Endothelial cell of umbilical vein (primary cell): ENCODE data around the gene KRTAP10-5. TPM values are rescaled to one million over a fixed set of nuclear protein-coding genes. Genes with fewer than 3 reads are reported as not detected.
"Not testable (repeated sequence)": the region's sequence is repeated elsewhere in the genome, so short reads cannot be mapped to it uniquely, and the experiment has no call there.

Source experiments
- BruUV-seq: library from RNA; stranded (reverse); fragments of 400-500 nt; replicated peaks from 2 replicates; lab custom pipeline; 2021; lab: Mats Ljungman, UMichigan
- CTCF ChIA-PET: fragments of 300-600, 350-600 bp; sonication (Branson Sonifier 250); formaldehyde crosslinking; loops from one replicate; lab custom pipeline; 2021; ENCODE audit warnings: antibody characterized with exemption, inconsistent platforms; lab: Charles Lee
- POLR2A ChIA-PET: fragments of 300-600, 350-600 bp; sonication (Branson Sonifier 250); formaldehyde crosslinking; loops from one replicate; lab custom pipeline; 2021; ENCODE audit warnings: antibody characterized with exemption, inconsistent platforms; lab: Charles Lee
- DNase-seq: peaks from one replicate; pipeline ENCODE4 v3.0.0-alpha.2; 2011; ENCODE audit warnings: low read depth, low spot score
- FAIRE-seq: peaks from 2 replicates; lab custom pipeline; 2011; peaks lifted over from hg19 to GRCh38; lab: Jason Lieb, UNC
- H2AFZ ChIP-seq: 2 replicates; pipeline ENCODE4 v1.6.0; 2012; ENCODE audit warnings: low read depth, low read length, control low read depth, inconsistent platforms
- H3K27ac ChIP-seq: 2 replicates; pipeline ENCODE4 v1.5.1; 2011; ENCODE audit warnings: low read depth, mild to moderate bottlenecking, control low read depth, low read length, moderate library complexity; ENCODE audit not compliant: insufficient read depth
- H3K27me3 ChIP-seq, 2 experiments: 2 replicates each; pipeline versions ENCODE4 v1.6.0 to v1.6.1; 2011; ENCODE audit warnings: low read length in 2 of 2, mixed read lengths in 1 of 2; ENCODE audit not compliant: control insufficient read depth in 2 of 2, insufficient read depth in 2 of 2
- H3K36me3 ChIP-seq, 2 experiments: 2 replicates in 1 of 2; 3 replicates in 1 of 2; pipeline ENCODE4 v1.5.1; 2011; ENCODE audit warnings: low read length in 2 of 2, mild to moderate bottlenecking in 1 of 2, moderate library complexity in 1 of 2; ENCODE audit not compliant: control insufficient read depth in 2 of 2, insufficient read depth in 2 of 2; ENCODE audit errors: extremely low read depth in 1 of 2
- H3K4me1 ChIP-seq: 3 replicates; pipeline ENCODE4 v1.5.1; 2011; ENCODE audit warnings: mild to moderate bottlenecking, low read length; ENCODE audit not compliant: control insufficient read depth, insufficient read depth; ENCODE audit errors: extremely low read depth
- H3K4me2 ChIP-seq: 2 replicates; pipeline ENCODE4 v1.6.1; 2011; ENCODE audit warnings: low read length, control low read depth, mixed read lengths; ENCODE audit not compliant: insufficient read depth
- H3K4me3 ChIP-seq, 3 experiments: fragments of 200-600 bp in 1 of 3; sonication (generic), shearing (Covaris generic) in 1 of 3; replicated peaks in 1 of 3; 2 replicates each; pipeline ENCODE4 v1.5.1; 2011 to 2016; ENCODE audit warnings: control low read depth in 3 of 3, low read length in 3 of 3, mild to moderate bottlenecking in 2 of 3, inconsistent platforms in 1 of 3, low read depth in 1 of 3, moderate library complexity in 1 of 3; ENCODE audit not compliant: insufficient read depth in 1 of 3
- H3K79me2 ChIP-seq: 2 replicates; pipeline ENCODE4 v1.6.0; 2012; ENCODE audit warnings: low read length, inconsistent platforms; ENCODE audit not compliant: control insufficient read depth, insufficient read depth
- H3K9ac ChIP-seq: replicated peaks from 2 replicates; pipeline ENCODE3; 2011; ENCODE audit warnings: low read length, control low read depth; ENCODE audit not compliant: insufficient read depth; ENCODE audit errors: extremely low read depth
- H3K9me1 ChIP-seq: replicated peaks from 3 replicates; pipeline ENCODE4 v1.6.0; 2011; ENCODE audit warnings: mild to moderate bottlenecking, low read length; ENCODE audit not compliant: control insufficient read depth, insufficient read depth; ENCODE audit errors: extremely low read depth
- H3K9me3 ChIP-seq: replicated peaks from 2 replicates; pipeline ENCODE4 v1.5.1; 2012; ENCODE audit warnings: low read length, inconsistent platforms; ENCODE audit not compliant: control insufficient read depth, insufficient read depth
- H4K20me1 ChIP-seq: replicated peaks from 2 replicates; pipeline ENCODE3; 2011; ENCODE audit warnings: mild to moderate bottlenecking, low read length; ENCODE audit not compliant: control insufficient read depth, insufficient read depth; ENCODE audit errors: extremely low read depth
- CTCF ChIP-seq, 2 donors: IDR thresholded peaks; 1 replicate in 1 of 2; 2 replicates in 1 of 2; pipeline ENCODE4 v1.5.1; 2011; ENCODE audit warnings: low read length in 2 of 2, mild to moderate bottlenecking in 2 of 2, moderate library complexity in 2 of 2, control low read depth in 1 of 2, inconsistent platforms in 1 of 2, low read depth in 1 of 2; ENCODE audit not compliant: insufficient read depth in 1 of 2; ENCODE audit errors: extremely low read depth in 1 of 2
- EZH2 ChIP-seq: IDR thresholded peaks from 2 replicates; pipeline ENCODE4 v1.6.1; 2012; ENCODE audit warnings: borderline replicate concordance, low read depth, mild to moderate bottlenecking, moderate library complexity, low read length, inconsistent platforms; ENCODE audit not compliant: severe bottlenecking
- FOS ChIP-seq: IDR thresholded peaks from 2 replicates; pipeline ENCODE4 v1.6.1; 2011; ENCODE audit warnings: mild to moderate bottlenecking, low read length, moderate library complexity, borderline replicate concordance; ENCODE audit not compliant: insufficient read depth
- GATA2 ChIP-seq: IDR thresholded peaks from 2 replicates; pipeline ENCODE4 v1.7.0; 2011; ENCODE audit warnings: low read depth, mild to moderate bottlenecking, moderate library complexity, mixed read lengths, low read length; ENCODE audit not compliant: insufficient read length, insufficient read depth
- JUN ChIP-seq: IDR thresholded peaks from 2 replicates; pipeline ENCODE4 v1.6.1; 2011; ENCODE audit warnings: borderline replicate concordance, low read depth; ENCODE audit not compliant: insufficient read length, insufficient read depth
- MYC ChIP-seq: IDR thresholded peaks from one replicate; pipeline ENCODE4 v1.6.1; 2011; ENCODE audit warnings: mild to moderate bottlenecking, low read depth, low read length
- POLR2AphosphoS5 ChIP-seq: IDR thresholded peaks from 2 replicates; pipeline ENCODE4 v1.6.1; 2012; ENCODE audit warnings: low read depth, mild to moderate bottlenecking, control low read depth, low read length, moderate library complexity; ENCODE audit not compliant: insufficient read depth
- dilution Hi-C: fragments of 300-500 bp; cut with MboI; formaldehyde crosslinking; loops from one replicate; pipeline ENCODE4 v1.15.0; 2019; ENCODE audit warnings: low sequenced_read_pairs; ENCODE audit not compliant: extremely low pct_ligation_motif_present
- intact Hi-C: fragments of 100-400 bp; cut with micrococcal nuclease; formaldehyde crosslinking; loops from one replicate; pipeline ENCODE4 v1.10.0; 2022
- polyA plus RNA-seq, 4 experiments: library from polyadenylated mRNA; depleted of rRNA in 3 of 4; stranded (reverse) in 3 of 4; unstranded in 1 of 4; fragments of >200 nt; gene quantifications; 2 replicates each; pipeline versions ENCODE4 v1.2.1 to v1.2.3, GENCODE V29; 2011 to 2012; ENCODE audit warnings: missing spikeins in 1 of 4
- total RNA-seq: library from RNA; stranded (reverse); gene quantifications from 2 replicates; pipeline ENCODE4 v1.2.3, GENCODE V29; 2021

KRTAP10-5 gene
- total and polyA plus RNA-seq, 2 donors (not counting 3 experiments of a cell fraction or from before 2014, with no cell fraction given): not detected

- intact Hi-C loops (no loop called here), dilution Hi-C loops (no loop called here)
- no peaks in the 10 kb centered on the region for H3K36me3 ChIP-seq
- H3K9ac ChIP-seq: no peak overlapping the region
- no peaks in the 10 kb centered on the region for H3K9me3 ChIP-seq
- no peaks in the 10 kb centered on the region for H4K20me1 ChIP-seq
- H3K9me1 ChIP-seq: no peaks in the 10 kb centered on the region
- FAIRE-seq: no peak
- ChIA-PET CTCF (interaction anchor here (1.3 kb wide), 1 partner anchor 219 kb away, joined by 4 read pairs; no protein-coding TSS in a partner anchor), POLR2A (no interaction called here)
- H3K4me1 ChIP-seq: no peaks in the 10 kb centered on the region
- no TSS peak for BruUV-seq
- no peak overlapping the region for H3K4me3 ChIP-seq
- no peaks in the 10 kb centered on the region for H3K27me3 ChIP-seq
- no peak overlapping the region for H3K4me2 ChIP-seq
- no peak overlapping the region for H2AFZ ChIP-seq
- no peak for TF ChIP-seq POLR2AphosphoS5
- no peak for TF ChIP-seq MYC
- no peak for TF ChIP-seq CTCF (IDR thresholded peaks at IDR 0.05; ENCODE audit: extremely low read depth in 1 of 2, insufficient read depth in 1 of 2, low read depth in 1 of 2, low read length in 2 of 2)
- TF ChIP-seq EZH2: no peak
- TF ChIP-seq FOS: no peak
- TF ChIP-seq JUN: no peak
- no peak for TF ChIP-seq GATA2
- H3K27ac ChIP-seq: no peak overlapping the region
- no peak for DNase-seq
- H3K79me2 ChIP-seq: no peaks in the 10 kb centered on the region
Measured at GRCh38 chr21:44574457-44575306, 5.7 kb downstream of the KRTAP10-5 start.

GRCh38 chr21:44573630-44574456 lies 6.6 kb downstream of the KRTAP10-5 start, which contains the start of gene KRTAP10-4:
Gene KRTAP10-4, plus strand, starts transcription at chr21:44573729. Its CDS starts 30 bp downstream, at chr21:44573759.
- H3K9ac ChIP-seq, DNase-seq, H3K4me2 ChIP-seq, FAIRE-seq, POLR2A ChIA-PET, H3K9me3 ChIP-seq, intact Hi-C loops, H3K27me3 ChIP-seq, H3K4me1 ChIP-seq, H2AFZ ChIP-seq, H3K36me3 ChIP-seq, dilution Hi-C loops, H3K9me1 ChIP-seq, H3K79me2 ChIP-seq, BruUV-seq, H3K27ac ChIP-seq, H4K20me1 ChIP-seq, H3K4me3 ChIP-seq: not testable (repeated sequence)
- CTCF ChIA-PET: interaction anchor here (0.7 to 1.3 kb wide), 2 partner anchors 18 to 220 kb away, joined by 3 to 4 read pairs; partner anchors contain the start of gene KRTAP10-6
